ENCODE data around the gene ARHGAP8. TPM values are rescaled to one million over a fixed set of nuclear protein-coding genes. Genes with fewer than 3 reads are reported as not detected.

Gene ARHGAP8
- total RNA-seq, 3 donors from 2014 or later: 25.0 to 74.6 (median 43.7) TPM

DNA sequence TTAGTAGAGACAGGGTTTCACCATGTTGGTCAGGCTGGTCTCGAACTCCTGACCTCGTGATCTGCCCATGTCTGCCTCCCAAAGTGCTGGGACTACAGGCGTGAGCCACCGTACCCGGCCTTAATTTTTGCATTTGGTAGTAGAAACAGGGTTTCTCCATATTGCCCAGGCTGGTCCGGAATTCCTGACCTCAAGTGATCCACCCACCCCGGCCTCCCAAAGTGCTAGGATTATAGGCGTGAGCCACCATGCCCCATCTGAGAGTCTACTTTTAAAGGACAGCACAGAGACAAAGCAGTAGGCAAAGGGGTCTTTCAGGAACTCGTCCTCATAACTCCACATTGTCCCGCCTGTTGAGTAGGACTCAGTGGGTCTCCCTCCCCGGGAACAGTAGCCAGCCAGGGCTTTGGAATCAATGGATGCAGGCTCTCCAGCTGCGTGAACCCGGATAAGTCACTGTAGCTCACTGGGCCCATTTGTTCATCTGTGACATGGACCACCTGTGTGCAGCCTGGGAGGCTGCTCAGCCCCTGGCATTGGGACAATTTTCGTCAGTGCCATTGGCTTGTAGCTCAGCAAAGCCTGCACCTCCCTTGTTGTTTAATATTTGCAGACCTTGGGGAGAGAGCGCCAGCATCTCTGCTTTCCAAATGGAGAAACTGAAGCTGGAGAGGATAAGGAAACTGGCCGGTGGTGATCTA lies 86.1 kb downstream of the ARHGAP8 start:
- DNase-seq (peak in 1 of 3 donors; percentile 3), ATAC-seq (no peak)
- intact Hi-C loops (cut with DNase I, micrococcal nuclease): no loop called here
- no peak overlapping the region for H3K4me3 ChIP-seq
- peaks cover 14% of the 10 kb centered on the region for H3K9me3 ChIP-seq
- H3K4me1 ChIP-seq (ENCODE audit: low read depth): no peaks in the 10 kb centered on the region
- TF ChIP-seq, protein P1, sequence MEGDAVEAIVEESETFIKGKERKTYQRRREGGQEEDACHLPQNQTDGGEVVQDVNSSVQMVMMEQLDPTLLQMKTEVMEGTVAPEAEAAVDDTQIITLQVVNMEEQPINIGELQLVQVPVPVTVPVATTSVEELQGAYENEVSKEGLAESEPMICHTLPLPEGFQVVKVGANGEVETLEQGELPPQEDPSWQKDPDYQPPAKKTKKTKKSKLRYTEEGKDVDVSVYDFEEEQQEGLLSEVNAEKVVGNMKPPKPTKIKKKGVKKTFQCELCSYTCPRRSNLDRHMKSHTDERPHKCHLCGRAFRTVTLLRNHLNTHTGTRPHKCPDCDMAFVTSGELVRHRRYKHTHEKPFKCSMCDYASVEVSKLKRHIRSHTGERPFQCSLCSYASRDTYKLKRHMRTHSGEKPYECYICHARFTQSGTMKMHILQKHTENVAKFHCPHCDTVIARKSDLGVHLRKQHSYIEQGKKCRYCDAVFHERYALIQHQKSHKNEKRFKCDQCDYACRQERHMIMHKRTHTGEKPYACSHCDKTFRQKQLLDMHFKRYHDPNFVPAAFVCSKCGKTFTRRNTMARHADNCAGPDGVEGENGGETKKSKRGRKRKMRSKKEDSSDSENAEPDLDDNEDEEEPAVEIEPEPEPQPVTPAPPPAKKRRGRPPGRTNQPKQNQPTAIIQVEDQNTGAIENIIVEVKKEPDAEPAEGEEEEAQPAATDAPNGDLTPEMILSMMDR (IDR thresholded peaks at IDR 0.05): no peak
- H3K36me3 ChIP-seq (ENCODE audit: low read depth): no peaks in the 10 kb centered on the region

DNA sequence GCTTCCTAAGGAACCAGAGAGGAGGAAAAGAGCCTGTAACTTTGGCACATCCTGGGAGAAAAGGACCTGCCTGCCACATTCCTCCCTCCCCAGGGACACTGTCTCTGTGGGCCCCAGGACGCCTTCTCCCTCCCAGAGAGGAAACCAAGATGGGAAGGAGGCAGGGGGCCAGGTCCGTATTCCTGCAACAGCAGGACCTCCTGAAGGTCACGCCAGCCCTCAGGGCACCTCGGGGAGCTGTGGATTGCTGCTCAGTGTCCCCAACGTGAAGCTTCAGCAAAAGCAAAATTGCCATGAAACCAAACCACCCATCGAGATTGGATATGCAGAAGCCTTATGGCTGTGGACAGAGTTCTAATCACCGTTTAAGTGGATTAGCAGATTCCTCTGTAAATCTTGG lies 86.7 kb downstream of the ARHGAP8 start:
- no peaks in the 10 kb centered on the region for H3K4me1 ChIP-seq (ENCODE audit: low read depth)
- peaks cover 15% of the 10 kb centered on the region for H3K9me3 ChIP-seq
- TF ChIP-seq, protein P1 (IDR thresholded peaks at IDR 0.05): no peak
- no peak overlapping the region for H3K4me3 ChIP-seq
- intact Hi-C loops (cut with DNase I, micrococcal nuclease): no loop called here
- no peak for ATAC-seq
- H3K36me3 ChIP-seq (ENCODE audit: low read depth): no peaks in the 10 kb centered on the region
- DNase-seq: no peak

DNA sequence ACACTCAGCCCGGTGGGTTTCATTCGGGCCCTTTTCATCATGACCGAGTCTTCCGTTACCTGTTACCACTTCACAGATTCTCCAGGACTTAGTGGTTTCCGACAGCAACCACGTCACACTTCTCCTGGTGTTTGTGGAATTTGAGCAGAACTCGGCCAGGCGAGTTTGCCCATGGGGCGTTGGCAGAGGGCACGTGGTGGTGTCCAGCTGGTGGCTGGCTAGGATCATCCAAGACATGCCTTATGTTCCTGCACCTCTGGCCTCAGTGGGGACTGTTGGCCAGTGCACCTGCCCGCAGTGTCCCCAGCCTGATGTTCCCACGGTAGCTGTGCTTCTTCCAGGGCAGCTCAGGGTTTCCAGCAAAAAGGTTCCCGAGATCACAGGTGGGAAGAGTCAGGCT lies 87.3 kb downstream of the ARHGAP8 start:
- TF ChIP-seq, protein P1 (IDR thresholded peaks at IDR 0.05): no peak
- intact Hi-C loops (cut with DNase I, micrococcal nuclease): no loop called here

DNA sequence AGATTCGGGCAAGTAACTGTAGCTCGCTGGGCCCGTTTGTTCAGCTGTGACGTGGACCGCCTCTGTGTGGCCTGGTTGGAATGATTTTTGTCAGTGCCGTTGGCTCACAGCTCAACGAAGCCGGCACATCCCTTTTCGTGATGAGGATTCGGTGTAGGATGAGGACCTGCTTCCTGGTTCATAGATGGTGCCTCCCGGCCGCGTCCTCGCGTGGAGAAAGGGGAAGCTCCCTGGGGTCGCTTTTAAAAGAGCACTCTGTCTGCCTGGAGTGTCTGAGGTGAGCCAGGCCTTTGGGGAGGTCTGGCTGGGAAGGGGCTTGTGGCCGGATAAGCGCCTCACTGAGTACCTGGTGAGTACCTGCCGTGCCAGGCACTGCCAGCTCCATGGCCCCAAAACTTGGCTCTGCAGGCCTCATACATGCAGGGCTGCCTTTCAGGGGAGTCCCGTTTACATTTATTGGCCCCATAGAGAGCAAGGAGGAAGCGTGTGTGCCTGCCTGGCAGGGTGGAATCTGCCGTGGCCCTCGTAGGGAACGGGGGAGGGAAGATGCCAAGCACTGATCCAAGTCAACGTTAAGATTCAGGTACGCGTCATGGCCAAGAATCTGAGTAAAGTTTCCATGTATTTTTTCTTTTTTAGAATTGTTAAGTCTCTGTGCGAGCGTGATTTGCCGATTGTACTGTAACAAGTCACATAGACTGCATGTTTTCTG lies 88.4 kb downstream of the ARHGAP8 start:
- TF ChIP-seq, protein P1 (IDR thresholded peaks at IDR 0.05): no peak
- no peaks in the 10 kb centered on the region for H3K36me3 ChIP-seq (ENCODE audit: low read depth)
- DNase-seq (no peak), ATAC-seq (no peak)
- peaks cover 6% of the 10 kb centered on the region for H3K9me3 ChIP-seq
- no peak overlapping the region for H3K4me3 ChIP-seq
- intact Hi-C loops (cut with DNase I, micrococcal nuclease): no loop called here
- H3K4me1 ChIP-seq (ENCODE audit: low read depth): no peaks in the 10 kb centered on the region

More for the DNA sequence above, 87.3 kb downstream of the ARHGAP8 start:
- Histone ChIP-seq H3K9me3 (peaks cover 14% of the 10 kb centered on the region), H3K4me3 (no peak overlapping the region), H3K4me1 (ENCODE audit: low read depth) (no peaks in the 10 kb centered on the region), H3K36me3 (ENCODE audit: low read depth) (no peaks in the 10 kb centered on the region)
- no peak for ATAC-seq
- DNase-seq: no peak

DNA sequence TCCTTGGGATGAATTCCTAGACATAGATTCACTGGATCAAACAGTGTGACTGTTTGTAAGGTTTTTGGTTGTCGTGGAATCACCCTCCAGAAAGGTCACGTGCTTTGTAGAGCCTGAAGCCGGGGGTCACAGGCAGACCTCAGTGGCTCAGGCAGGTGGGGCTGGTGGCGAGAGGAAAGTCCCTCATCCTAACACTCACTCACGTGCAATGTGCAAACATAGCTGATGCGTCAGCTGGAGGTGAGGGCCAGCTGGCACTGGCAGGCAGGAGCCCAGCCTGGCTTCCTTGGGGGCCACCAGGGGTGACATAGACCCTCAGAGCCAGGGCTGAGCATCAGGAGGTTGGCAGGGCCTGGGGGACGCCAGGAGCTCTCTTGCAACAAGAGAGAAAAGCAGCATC lies 90.0 kb downstream of the ARHGAP8 start:
- DNase-seq (no peak), ATAC-seq (no peak)
- Histone ChIP-seq H3K36me3 (ENCODE audit: low read depth) (no peaks in the 10 kb centered on the region), H3K4me3 (no peak overlapping the region), H3K9me3 (peaks cover 6% of the 10 kb centered on the region), H3K4me1 (ENCODE audit: low read depth) (no peaks in the 10 kb centered on the region)
- intact Hi-C loops (cut with DNase I, micrococcal nuclease): no loop called here
- TF ChIP-seq, protein P1 (IDR thresholded peaks at IDR 0.05): no peak
